ENCODE measurements around the gene PSMA2.

- TF ChIP-seq CTCF (IDR thresholded peaks at IDR 0.05; ENCODE audit: low read depth, low read length, missing input control) (no peak), RAD21 (IDR thresholded peaks at IDR 0.05) (no peak)
Measured at GRCh38 chr7:42886893-42887505, 45.0 kb downstream of the PSMA2 start.
